ENCODE results near the gene RANBP17.
A peak's percentile ranks its signal among the peaks of the same experiment; 100 is the strongest.
"Not testable (repeated sequence)": the region's sequence is repeated elsewhere in the genome, so short reads cannot be mapped to it uniquely, and the experiment has no call there.

The RANBP17 gene

DNA sequence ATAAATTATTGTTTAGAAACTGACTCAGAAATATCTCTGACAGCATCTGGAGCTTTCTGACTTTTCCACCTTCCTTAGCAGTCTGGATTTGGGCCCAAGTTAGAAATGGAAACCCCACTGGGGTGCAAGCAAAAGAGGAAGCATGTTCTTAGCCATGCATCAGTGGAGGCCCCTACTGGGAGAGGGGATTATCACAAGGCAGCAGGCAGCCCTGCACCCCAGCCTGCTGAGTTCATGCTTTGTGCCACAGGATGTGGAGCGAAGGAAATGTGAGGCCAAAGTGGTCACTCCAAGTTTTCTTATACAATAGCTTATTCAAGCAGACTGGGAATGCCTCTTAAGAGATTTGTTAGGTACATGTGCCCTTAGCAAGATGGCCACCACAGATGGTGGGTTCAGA lies 300.8 kb downstream of the RANBP17 start:
- Histone ChIP-seq H3K79me2 (ENCODE audit: low read length) (no peaks in the 10 kb centered on the region), H2AFZ (ENCODE audit: low read depth, low read length) (no peak overlapping the region), H3K9ac (ENCODE audit: low read length) (no peak overlapping the region), H3K4me3 (ENCODE audit: low read length) (no peak overlapping the region), H3K9me3 (ENCODE audit: insufficient read depth, low read length) (no peaks in the 10 kb centered on the region), H4K20me1 (ENCODE audit: insufficient read depth, low read length) (no peaks in the 10 kb centered on the region), H3K36me3 (replicated peaks; ENCODE audit: low read depth, low read length) (no peaks in the 10 kb centered on the region), H3K4me1 (ENCODE audit: low read length) (no peaks in the 10 kb centered on the region), H3K27ac (ENCODE audit: low read length) (no peak overlapping the region), H3K4me2 (ENCODE audit: low read length) (no peak overlapping the region), H3K27me3 (ENCODE audit: low read depth, low read length) (peaks cover 12% of the 10 kb centered on the region; the same call in 1 of the 2 replicates)
- no peak for TF ChIP-seq EZH2phosphoT487 (IDR thresholded peaks at IDR 0.05; ENCODE audit: low read depth)
- TF ChIP-seq, protein P1, sequence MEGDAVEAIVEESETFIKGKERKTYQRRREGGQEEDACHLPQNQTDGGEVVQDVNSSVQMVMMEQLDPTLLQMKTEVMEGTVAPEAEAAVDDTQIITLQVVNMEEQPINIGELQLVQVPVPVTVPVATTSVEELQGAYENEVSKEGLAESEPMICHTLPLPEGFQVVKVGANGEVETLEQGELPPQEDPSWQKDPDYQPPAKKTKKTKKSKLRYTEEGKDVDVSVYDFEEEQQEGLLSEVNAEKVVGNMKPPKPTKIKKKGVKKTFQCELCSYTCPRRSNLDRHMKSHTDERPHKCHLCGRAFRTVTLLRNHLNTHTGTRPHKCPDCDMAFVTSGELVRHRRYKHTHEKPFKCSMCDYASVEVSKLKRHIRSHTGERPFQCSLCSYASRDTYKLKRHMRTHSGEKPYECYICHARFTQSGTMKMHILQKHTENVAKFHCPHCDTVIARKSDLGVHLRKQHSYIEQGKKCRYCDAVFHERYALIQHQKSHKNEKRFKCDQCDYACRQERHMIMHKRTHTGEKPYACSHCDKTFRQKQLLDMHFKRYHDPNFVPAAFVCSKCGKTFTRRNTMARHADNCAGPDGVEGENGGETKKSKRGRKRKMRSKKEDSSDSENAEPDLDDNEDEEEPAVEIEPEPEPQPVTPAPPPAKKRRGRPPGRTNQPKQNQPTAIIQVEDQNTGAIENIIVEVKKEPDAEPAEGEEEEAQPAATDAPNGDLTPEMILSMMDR (IDR thresholded peaks at IDR 0.05; ENCODE audit: low read depth, low read length), result peak; percentile 45

DNA sequence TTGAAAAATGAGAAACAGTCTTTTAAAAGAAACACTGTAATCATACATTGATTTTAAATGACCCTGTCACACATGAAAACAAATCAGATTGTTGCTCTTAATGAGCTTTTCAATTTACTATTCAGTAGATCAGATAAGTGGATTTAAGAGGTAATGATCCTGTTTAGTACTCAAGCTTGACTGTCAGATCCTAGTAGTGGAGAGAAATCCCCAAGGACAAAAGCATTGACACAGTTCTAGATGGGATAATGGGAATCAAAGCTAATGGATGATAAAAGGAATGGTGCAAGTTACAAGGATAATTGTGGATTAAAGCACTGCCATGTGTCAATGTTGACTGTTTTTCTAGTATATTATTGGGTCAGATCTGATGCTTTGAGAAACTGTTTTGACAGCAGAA lies 304.9 kb downstream of the RANBP17 start:
- Histone ChIP-seq H3K27ac (ENCODE audit: low read length) (no peak overlapping the region), H3K27me3 (ENCODE audit: low read depth, low read length) (peaks cover 27% of the 10 kb centered on the region)
- no peak for TF ChIP-seq EZH2phosphoT487 (IDR thresholded peaks at IDR 0.05; ENCODE audit: low read depth)
- TF ChIP-seq, protein P1 (IDR thresholded peaks at IDR 0.05; ENCODE audit: low read depth, low read length), result no peak

DNA sequence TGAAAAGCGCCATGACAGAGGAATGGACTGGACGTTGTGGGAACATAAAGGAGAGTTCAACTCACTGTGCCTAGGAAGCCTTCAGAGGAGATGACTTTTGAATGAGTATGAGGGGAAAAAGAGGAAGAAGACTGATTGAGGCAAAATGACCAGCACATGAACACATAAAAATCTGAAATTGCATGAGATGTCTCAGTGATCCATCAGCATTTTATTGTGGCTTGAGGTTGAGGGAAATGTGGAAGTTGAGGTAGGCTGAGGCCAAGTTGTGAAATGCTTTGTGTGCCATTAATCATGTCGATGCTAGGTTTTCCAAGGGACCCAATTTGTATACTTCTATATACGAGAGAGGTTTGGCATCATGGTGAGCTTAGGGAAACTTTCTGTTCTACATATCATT lies 306.4 kb downstream of the RANBP17 start:
- no peaks in the 10 kb centered on the region for H3K4me1 ChIP-seq (ENCODE audit: low read length)
- no peaks in the 10 kb centered on the region for H3K9me3 ChIP-seq (ENCODE audit: insufficient read depth, low read length)
- no peak overlapping the region for H3K9ac ChIP-seq (ENCODE audit: low read length)
- TF ChIP-seq, protein P1 (IDR thresholded peaks at IDR 0.05; ENCODE audit: low read depth, low read length), result no peak
- no peak for TF ChIP-seq EZH2phosphoT487 (IDR thresholded peaks at IDR 0.05; ENCODE audit: low read depth)
- H3K27ac ChIP-seq (ENCODE audit: low read length), result no peak overlapping the region
- no peaks in the 10 kb centered on the region for H4K20me1 ChIP-seq (ENCODE audit: insufficient read depth, low read length)
- no peak overlapping the region for H3K4me3 ChIP-seq (ENCODE audit: low read length)
- no peaks in the 10 kb centered on the region for H3K36me3 ChIP-seq (replicated peaks; ENCODE audit: low read depth, low read length)
- no peak overlapping the region for H2AFZ ChIP-seq (ENCODE audit: low read depth, low read length)
- no peaks in the 10 kb centered on the region for H3K79me2 ChIP-seq (ENCODE audit: low read length)
- no peak overlapping the region for H3K4me2 ChIP-seq (ENCODE audit: low read length)
- H3K27me3 ChIP-seq (ENCODE audit: low read depth, low read length), result peaks cover 28% of the 10 kb centered on the region

More for the DNA sequence above, 304.9 kb downstream of the RANBP17 start:
- no peaks in the 10 kb centered on the region for H3K36me3 ChIP-seq (replicated peaks; ENCODE audit: low read depth, low read length)
- no peak overlapping the region for H3K4me3 ChIP-seq (ENCODE audit: low read length)
- H3K79me2 ChIP-seq (ENCODE audit: low read length), result no peaks in the 10 kb centered on the region
- H2AFZ ChIP-seq (ENCODE audit: low read depth, low read length), result no peak overlapping the region
- H4K20me1 ChIP-seq (ENCODE audit: insufficient read depth, low read length), result no peaks in the 10 kb centered on the region
- no peaks in the 10 kb centered on the region for H3K4me1 ChIP-seq (ENCODE audit: low read length)
- H3K9me3 ChIP-seq (ENCODE audit: insufficient read depth, low read length), result no peaks in the 10 kb centered on the region
- no peak overlapping the region for H3K9ac ChIP-seq (ENCODE audit: low read length)
- no peak overlapping the region for H3K4me2 ChIP-seq (ENCODE audit: low read length)

DNA sequence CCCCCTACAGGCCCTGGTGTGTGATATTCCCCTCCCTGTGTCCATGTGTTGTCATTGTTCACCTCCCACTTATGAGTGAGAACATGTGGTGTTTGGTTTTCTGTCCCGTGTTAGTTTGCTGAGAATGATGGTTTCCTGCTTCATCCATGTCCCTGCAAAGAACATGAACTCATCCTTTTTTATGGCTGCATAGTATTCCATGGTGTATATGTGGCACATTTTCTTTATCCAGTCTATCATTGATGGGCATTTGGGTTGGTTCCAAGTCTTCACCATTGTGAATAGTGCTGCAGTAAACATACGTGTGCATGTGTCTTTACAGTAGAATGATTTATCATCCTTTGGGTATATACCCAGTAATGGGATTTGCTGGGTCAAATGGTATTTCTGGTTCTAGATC lies 313.1 kb downstream of the RANBP17 start:
- H3K4me2 ChIP-seq (ENCODE audit: low read length); H3K36me3 ChIP-seq (replicated peaks; ENCODE audit: low read depth, low read length); H4K20me1 ChIP-seq (ENCODE audit: insufficient read depth, low read length); H3K4me1 ChIP-seq (ENCODE audit: low read length); H3K79me2 ChIP-seq (ENCODE audit: low read length); H3K9me3 ChIP-seq (ENCODE audit: insufficient read depth, low read length); H2AFZ ChIP-seq (ENCODE audit: low read depth, low read length); H3K27ac ChIP-seq (ENCODE audit: low read length); H3K4me3 ChIP-seq (ENCODE audit: low read length); H3K9ac ChIP-seq (ENCODE audit: low read length): not testable (repeated sequence)
- peaks cover 12% of the 10 kb centered on the region for H3K27me3 ChIP-seq (ENCODE audit: low read depth, low read length)

DNA sequence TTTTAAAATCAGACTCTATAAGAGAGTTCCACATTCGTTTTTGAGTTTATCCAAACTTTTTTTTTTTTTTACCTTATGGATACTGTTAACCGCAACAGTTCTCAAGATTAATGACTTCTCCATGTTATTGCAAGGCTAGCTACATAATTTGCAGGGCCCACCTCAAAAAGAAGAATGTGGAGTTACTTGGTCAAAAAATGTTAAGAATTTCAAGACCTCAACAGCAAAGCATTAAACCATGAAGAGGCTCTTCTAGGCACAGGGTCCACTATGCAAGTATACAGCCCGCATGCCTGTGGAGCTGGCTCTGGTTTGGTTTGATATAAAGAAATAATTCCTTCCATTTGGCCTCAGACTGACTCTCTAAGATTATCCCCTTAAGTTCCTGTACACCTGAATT lies 313.9 kb downstream of the RANBP17 start:
- no peaks in the 10 kb centered on the region for H3K9me3 ChIP-seq (ENCODE audit: insufficient read depth, low read length)
- no peak overlapping the region for H3K27ac ChIP-seq (ENCODE audit: low read length)
- H3K4me2 ChIP-seq (ENCODE audit: low read length), result no peak overlapping the region
- peaks cover 8% of the 10 kb centered on the region for H3K27me3 ChIP-seq (ENCODE audit: low read depth, low read length)
- H3K9ac ChIP-seq (ENCODE audit: low read length), result no peak overlapping the region
- H3K36me3 ChIP-seq (replicated peaks; ENCODE audit: low read depth, low read length), result no peaks in the 10 kb centered on the region
- H3K4me1 ChIP-seq (ENCODE audit: low read length), result no peaks in the 10 kb centered on the region
- H3K79me2 ChIP-seq (ENCODE audit: low read length), result no peaks in the 10 kb centered on the region
- no peaks in the 10 kb centered on the region for H4K20me1 ChIP-seq (ENCODE audit: insufficient read depth, low read length)
- no peak overlapping the region for H3K4me3 ChIP-seq (ENCODE audit: low read length)
- TF ChIP-seq EZH2phosphoT487 (IDR thresholded peaks at IDR 0.05; ENCODE audit: low read depth), result no peak
- TF ChIP-seq, protein P1 (IDR thresholded peaks at IDR 0.05; ENCODE audit: low read depth, low read length), result no peak
- no peak overlapping the region for H2AFZ ChIP-seq (ENCODE audit: low read depth, low read length)

DNA sequence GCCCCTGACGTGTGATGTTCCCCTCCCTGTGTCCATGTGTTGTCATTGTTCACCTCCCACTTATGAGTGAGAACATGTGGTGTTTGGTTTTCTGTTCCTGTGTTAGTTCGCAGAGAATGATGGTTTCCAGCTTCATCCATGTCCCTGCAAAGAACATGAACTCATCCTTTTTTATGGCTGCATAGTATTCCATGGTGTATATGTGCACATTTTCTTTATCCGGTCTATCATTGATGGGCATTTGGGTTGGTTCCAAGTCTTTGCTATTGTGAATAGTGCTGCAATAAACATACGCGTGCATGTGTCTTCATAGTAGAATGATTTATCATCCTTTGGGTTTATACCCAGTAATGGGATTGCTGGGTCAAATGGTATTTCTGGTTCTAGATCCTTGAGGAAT lies 316.4 kb downstream of the RANBP17 start:
- not testable (repeated sequence) for H3K4me1 ChIP-seq (ENCODE audit: low read length)

More for the DNA sequence above, 316.4 kb downstream of the RANBP17 start:
- not testable (repeated sequence) for H3K36me3 ChIP-seq (replicated peaks; ENCODE audit: low read depth, low read length); H3K79me2 ChIP-seq (ENCODE audit: low read length); H3K27ac ChIP-seq (ENCODE audit: low read length); H4K20me1 ChIP-seq (ENCODE audit: insufficient read depth, low read length); H3K9me3 ChIP-seq (ENCODE audit: insufficient read depth, low read length); H3K4me2 ChIP-seq (ENCODE audit: low read length); H3K27me3 ChIP-seq (ENCODE audit: low read depth, low read length); H3K4me3 ChIP-seq (ENCODE audit: low read length); H3K9ac ChIP-seq (ENCODE audit: low read length); H2AFZ ChIP-seq (ENCODE audit: low read depth, low read length)

Data from OCI-LY3 (cell line).